ENCODE data around the gene SCAPER. TPM values are rescaled to one million over a fixed set of nuclear protein-coding genes. Genes with fewer than 3 reads are reported as not detected.

SCAPER gene
- total RNA-seq, 4 donors from 2014 or later, result 23.5 to 27.7 (median 24.2) TPM

- TF ChIP-seq CTCF (IDR thresholded peaks at IDR 0.05; ENCODE audit: low read depth), result no peak
These were observed 434.4 kb downstream of the SCAPER start for GRCh38 chr15:76470691-76471090.

DNA sequence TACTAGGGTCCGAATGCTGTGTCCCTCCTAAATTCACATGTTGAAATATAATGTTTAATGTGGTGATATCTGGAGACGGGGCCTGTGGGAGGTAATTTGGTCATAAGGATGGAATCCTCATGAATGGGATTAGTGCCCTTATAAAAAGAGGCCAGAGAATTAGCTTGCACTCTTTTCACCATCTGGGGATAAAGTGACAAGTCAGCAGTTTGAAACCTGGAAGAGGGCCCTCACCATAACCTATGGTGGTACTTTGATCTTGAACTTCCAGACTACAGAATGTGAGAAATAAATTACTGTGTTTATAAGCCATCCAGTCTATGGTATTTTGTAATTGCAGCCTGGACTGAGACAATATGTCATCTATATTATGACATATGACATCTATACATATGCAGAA is 436.4 kb downstream of the SCAPER start:
- TF ChIP-seq CTCF (IDR thresholded peaks at IDR 0.05; ENCODE audit: low read depth), result no peak

DNA sequence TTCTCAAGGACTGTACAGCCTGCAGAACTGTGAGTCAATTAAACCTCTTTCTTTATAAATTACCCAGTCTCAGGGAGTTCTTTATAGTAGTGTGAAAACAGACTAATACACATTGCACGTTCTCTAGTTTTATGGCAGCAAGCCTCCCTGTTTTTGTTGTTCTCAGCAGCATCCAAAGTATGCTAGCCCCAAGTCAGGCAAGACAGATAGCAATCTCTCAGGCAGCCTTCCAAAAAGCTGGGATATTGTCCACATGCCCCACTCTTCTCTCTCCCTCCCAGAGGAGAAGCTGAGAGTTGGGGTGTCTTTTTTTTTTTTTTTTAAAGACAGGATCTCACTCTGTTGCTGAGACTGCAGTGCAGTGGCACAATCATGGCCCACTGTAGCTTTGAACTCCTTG is 438.0 kb downstream of the SCAPER start:
- no peak for TF ChIP-seq CTCF (IDR thresholded peaks at IDR 0.05; ENCODE audit: low read depth)

DNA sequence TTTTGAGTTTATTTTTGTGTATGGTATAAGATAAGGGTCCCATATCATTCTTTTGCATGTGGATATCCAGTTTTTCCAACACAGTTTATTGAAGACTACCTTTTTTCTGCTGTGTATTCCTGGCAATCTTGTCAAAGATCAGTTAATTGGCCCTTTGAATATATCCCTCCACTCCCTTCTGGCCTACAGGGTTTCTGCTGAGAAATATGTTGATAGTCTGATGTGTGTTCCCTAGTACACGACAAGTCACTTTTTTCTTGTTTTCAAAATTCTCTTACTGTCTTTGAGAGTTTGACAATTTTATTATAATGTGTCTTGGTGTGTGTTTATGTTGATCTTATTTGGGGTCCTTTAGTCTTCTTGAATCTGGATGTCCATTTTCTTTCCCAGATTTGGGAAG is 439.4 kb downstream of the SCAPER start:
- TF ChIP-seq CTCF (IDR thresholded peaks at IDR 0.05; ENCODE audit: low read depth), result no peak

DNA sequence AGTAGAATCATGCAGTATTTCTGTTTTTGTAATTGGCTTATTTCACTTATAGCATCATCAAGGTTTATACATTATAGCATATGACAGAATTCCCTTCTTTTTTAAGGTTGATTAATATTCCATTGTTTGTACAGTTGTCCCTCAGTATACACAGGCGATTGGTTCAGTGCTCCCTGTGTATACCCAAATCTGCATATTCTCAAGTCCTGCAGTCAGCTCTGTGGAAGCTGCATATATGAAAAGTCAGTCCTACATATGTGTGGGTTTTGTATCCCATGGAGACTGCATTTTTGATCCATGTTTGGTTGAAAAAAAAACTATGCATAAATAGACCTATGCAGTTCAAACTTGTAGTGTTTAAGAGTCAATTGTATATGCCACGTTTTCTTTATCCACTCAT is 440.9 kb downstream of the SCAPER start:
- no peak for TF ChIP-seq CTCF (IDR thresholded peaks at IDR 0.05; ENCODE audit: low read depth)

DNA sequence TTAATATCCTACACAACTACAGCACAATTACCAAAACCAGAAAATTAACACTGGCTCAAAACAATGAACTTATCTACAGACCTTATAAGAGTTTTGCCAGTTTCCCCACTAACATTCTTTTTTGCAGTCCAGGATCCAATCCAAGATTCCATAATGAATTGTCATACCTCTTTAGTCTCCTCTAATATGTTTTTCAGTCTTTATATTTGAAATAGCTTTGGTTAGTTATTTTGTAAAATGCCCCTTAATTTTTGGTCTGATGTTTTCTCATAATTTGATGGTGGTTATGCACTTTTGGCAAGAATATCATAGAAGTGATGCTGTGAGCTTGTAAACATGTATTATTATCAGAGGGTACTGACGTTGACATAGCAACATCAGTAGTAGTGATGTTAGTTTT is 444.3 kb downstream of the SCAPER start:
- no peak for TF ChIP-seq CTCF (IDR thresholded peaks at IDR 0.05; ENCODE audit: low read depth)

DNA sequence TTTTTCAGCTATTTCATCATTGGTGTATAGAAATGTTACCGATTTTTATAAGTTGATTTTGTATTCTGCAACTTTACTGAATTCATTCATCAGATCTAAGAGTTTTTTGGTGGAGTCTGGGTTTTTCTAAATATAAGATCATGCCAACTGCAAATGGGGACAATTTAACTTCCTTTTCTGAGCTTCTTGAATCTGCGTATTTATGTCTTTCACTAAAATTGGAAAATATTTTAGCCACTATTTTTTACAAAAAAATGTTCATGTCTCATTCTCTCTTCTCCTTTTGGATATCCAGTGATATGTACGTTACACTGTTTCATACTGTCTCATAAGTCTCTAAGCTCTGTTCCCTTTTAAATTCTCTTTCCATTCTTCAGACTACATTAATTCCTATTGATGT is 444.8 kb downstream of the SCAPER start:
- no peak for TF ChIP-seq CTCF (IDR thresholded peaks at IDR 0.05; ENCODE audit: low read depth)
